Fibroblast of villous mesenchyme (primary cell): ENCODE results near the gene FBXO21. TPM values are rescaled to one million over a fixed set of nuclear protein-coding genes. Genes with fewer than 3 reads are reported as not detected.
A peak's percentile ranks its signal among the peaks of the same experiment; 100 is the strongest.

Experiments used
- DNase-seq: peaks from one replicate; pipeline ENCODE4 v3.0.0-alpha.2; 2010; ENCODE audit warnings: low read depth
- H3K4me3 ChIP-seq: 2 replicates; pipeline ENCODE4 v1.5.1; 2011; ENCODE audit warnings: low read depth, mild to moderate bottlenecking, low read length
- CTCF ChIP-seq: IDR thresholded peaks from 2 replicates; pipeline ENCODE4 v1.5.1; 2012; ENCODE audit warnings: low read depth, mild to moderate bottlenecking, low read length; ENCODE audit not compliant: insufficient read depth
- total RNA-seq: library from RNA; depleted of rRNA; stranded (reverse); fragments of >200 nt; gene quantifications from 2 replicates; pipeline ENCODE4 v1.2.3, GENCODE V29; 2012

FBXO21 gene
- total RNA-seq, 1 donor: 48.4 TPM

- no peak overlapping the region for H3K4me3 ChIP-seq
- no peak for DNase-seq
- no peak for TF ChIP-seq CTCF
Observed at GRCh38 chr12:117127933-117128823, 62.1 kb downstream of the FBXO21 start.

GRCh38 chr12:117126335-117126734 is 63.9 kb downstream of the FBXO21 start:
- no peak for TF ChIP-seq CTCF
- no peak for DNase-seq
- no peak overlapping the region for H3K4me3 ChIP-seq

GRCh38 chr12:117125767-117126166 is 64.5 kb downstream of the FBXO21 start:
- H3K4me3 ChIP-seq: no peak overlapping the region
- DNase-seq: no peak
- TF ChIP-seq CTCF: no peak

- DNase-seq: peak; percentile 73
- no peak overlapping the region for H3K4me3 ChIP-seq
- no peak for TF ChIP-seq CTCF
Observed at GRCh38 chr12:117125272-117125613, 65.0 kb downstream of the FBXO21 start.

- no peak for TF ChIP-seq CTCF
- no peak overlapping the region for H3K4me3 ChIP-seq
- peak; percentile 27 for DNase-seq
Observed at GRCh38 chr12:117124421-117125271, 65.6 kb downstream of the FBXO21 start.

GRCh38 chr12:117121441-117121840 is 68.8 kb downstream of the FBXO21 start:
- no peak overlapping the region for H3K4me3 ChIP-seq
- no peak for TF ChIP-seq CTCF
- DNase-seq: no peak
